NCI-H69 (cell line): Measurements from ENCODE around the gene LGALS3.

Experiments
- DNase-seq: peaks from one replicate; lab custom pipeline; 2025; lab: John Stamatoyannopoulos, UW

LGALS3 gene

DNA sequence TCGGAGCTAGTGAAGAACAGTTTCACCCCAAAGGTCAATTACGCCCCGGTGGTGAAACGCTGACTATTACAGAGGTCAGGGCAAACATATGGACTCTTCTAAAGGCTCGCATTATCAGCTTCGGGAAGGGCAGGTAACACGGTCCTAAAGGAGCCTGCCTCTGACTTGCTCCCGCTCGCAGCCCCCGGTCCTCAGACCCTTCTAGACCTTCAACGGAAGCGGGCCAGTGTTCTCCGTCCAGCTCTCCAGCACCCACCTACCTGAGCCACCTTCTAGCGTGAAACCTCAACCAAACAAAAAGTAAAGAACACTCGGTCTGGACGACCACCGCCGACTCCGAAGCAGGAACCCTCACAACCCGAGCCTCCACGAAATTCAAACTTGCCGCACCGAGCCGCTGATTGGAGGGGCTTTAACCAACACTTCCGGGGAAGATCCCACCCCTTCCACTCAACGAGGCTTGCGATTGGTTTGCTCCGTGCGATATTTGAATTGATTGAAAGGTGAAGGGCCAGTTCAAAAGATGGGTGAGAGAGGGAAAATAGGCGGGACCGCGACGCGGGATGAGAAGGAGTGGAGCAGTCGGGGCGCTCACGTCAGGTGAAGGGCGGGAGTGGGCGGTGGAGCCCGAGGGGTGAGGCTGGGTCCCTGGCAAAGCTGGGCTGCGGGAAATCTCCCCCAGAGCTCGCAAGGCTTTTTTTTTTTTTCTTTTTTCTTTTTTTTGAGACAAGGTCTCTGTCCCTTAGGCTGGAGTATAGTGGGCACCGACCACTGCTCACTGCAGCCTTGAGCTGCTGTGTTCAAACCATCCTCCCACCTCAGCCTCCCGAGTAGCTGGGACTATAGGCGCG lies 62.4 kb downstream of the LGALS3 start, which contains the start of gene DLGAP5:
Gene DLGAP5 (minus strand): TSS at position 383 of the 851 bp plus-strand sequence. CDS start 2,406 bp downstream, outside the sequence.
- DNase-seq, result peak; percentile 99

DNA sequence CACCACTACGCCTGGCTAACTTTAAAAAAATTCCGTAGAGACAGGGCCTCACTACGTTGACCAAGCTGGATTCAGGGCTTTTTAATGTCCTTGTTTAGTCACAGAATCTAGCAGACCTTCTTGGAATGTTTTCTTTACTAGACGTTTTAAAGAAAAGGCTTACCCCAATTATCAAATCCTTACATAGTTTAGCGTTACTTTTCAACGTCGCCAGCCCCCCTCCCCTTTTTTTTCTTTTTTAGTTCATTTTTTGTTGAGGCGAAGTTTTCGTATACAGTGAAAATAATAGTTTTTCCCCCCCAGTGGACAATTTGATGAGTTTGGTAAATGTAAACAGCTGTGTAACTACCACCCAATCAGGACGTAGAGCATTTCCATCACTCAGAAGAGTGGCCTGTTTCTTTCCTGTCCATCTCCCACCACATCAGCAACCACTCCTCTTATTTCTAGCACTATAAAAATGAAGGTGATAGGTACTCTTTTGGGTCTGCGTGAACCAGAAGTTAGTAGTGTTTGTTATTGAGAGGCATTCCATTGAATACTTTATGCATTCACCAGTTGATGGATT lies 63.1 kb downstream of the LGALS3 start:
- no peak for DNase-seq

DNA sequence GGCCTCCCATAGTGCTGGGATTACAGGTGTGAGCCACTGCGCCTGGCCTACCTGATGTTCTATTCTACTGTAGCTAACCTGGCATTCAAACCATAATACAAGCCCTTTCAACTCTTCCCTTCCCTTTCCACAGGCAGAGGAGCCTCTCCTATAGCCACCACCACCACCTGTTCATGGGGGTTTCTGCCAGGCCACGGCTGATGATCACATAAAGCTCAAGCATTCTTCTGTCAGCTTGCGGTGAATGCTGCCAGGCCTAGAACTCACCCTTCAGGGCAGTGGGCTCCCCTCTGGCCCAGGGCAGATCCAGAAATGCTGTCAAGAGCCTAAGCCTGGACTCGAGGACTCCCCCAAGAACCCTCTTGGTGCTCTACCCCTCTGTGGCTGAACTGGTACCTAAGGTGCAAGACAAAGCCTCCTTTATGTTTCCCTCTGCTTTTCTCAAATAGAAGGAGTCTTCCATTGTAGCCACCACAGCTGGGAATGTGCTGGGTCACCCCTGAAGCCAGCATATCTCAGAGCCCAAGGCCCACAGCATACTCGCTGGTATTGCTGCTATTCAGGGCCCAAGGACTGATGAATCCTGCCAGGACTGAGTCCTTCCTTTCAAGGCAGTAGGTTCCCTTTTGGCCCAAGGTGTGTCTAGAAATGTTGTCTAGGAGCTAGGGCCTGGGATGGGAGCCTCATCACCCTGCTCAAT lies 65.8 kb downstream of the LGALS3 start:
- no peak for DNase-seq
